Small intestine (tissue), 7 donors: Measurements from ENCODE around the gene RHBDL1. TPM values are rescaled to one million over a fixed set of nuclear protein-coding genes. Genes with fewer than 3 reads are reported as not detected.

Source experiments
- DNase-seq, 2 donors: peaks; one replicate each; pipeline versions ENCODE4 v3.0.0 to v3.0.0-alpha.2; 2013
- FAIRE-seq: peaks from 2 replicates; lab custom pipeline; 2012; peaks lifted over from hg19 to GRCh38; lab: Jason Lieb, UNC
- H3K27ac ChIP-seq, 3 donors: one replicate each; pipeline ENCODE4 v1.5.1; 2013; ENCODE audit warnings: low read length in 2 of 3, mild to moderate bottlenecking in 2 of 3, control low read depth in 1 of 3, inconsistent platforms in 1 of 3, low read depth in 1 of 3, moderate library complexity in 1 of 3
- H3K27me3 ChIP-seq, 3 donors: one replicate each; pipeline ENCODE4 v1.6.1; 2013; ENCODE audit warnings: low read length in 3 of 3, inconsistent platforms in 1 of 3; ENCODE audit not compliant: control insufficient read depth in 3 of 3, insufficient read depth in 3 of 3
- H3K36me3 ChIP-seq, 3 donors: one replicate each; pipeline ENCODE4 v1.6.1; 2013; ENCODE audit warnings: low read length in 3 of 3, inconsistent platforms in 1 of 3, low read depth in 1 of 3, mild to moderate bottlenecking in 1 of 3, moderate library complexity in 1 of 3; ENCODE audit not compliant: control insufficient read depth in 3 of 3, insufficient read depth in 2 of 3
- H3K4me1 ChIP-seq, 3 donors: one replicate each; pipeline ENCODE4 v1.6.1; 2013; ENCODE audit warnings: low read length in 2 of 3, inconsistent platforms in 1 of 3, low read depth in 1 of 3, mild to moderate bottlenecking in 1 of 3, moderate library complexity in 1 of 3; ENCODE audit not compliant: control insufficient read depth in 3 of 3, insufficient read depth in 2 of 3
- H3K4me3 ChIP-seq, 3 donors: one replicate each; pipeline ENCODE4 v1.5.1; 2013; ENCODE audit warnings: low read length in 3 of 3, control low read depth in 1 of 3, inconsistent platforms in 1 of 3, low read depth in 1 of 3, mild to moderate bottlenecking in 1 of 3, moderate library complexity in 1 of 3
- H3K9me3 ChIP-seq, 2 donors: one replicate each; pipeline ENCODE4 v1.6.1; 2013; ENCODE audit warnings: low read depth in 1 of 2, low read length in 1 of 2; ENCODE audit not compliant: control insufficient read depth in 2 of 2, insufficient read depth in 1 of 2
- WGBS, 3 donors: extraction: QIAGEN DNeasy Blood & Tissue Kit; methylation state at CpG; one replicate each; pipeline ENCODE4 v1.1.7; 2013; 5-methylcytosine and 5-hydroxymethylcytosine counted together
- polyA plus RNA-seq, 4 donors: library from polyadenylated mRNA; stranded (reverse) in 3 of 4; unstranded in 1 of 4; fragments of 200-250 nt in 3 of 4; fragments of 120-200 nt in 1 of 4; gene quantifications; one replicate each; pipeline versions ENCODE4 v1.2.1 to v1.2.3, GENCODE V29; 2013
- donor health status: healthy with polysubstance abuse.
- donor health status: control.
- donor health status: control.
- donor health status: Bipolar disorder and iron deficiency.
- donor health status: healthy.

The RHBDL1 gene
- polyA plus RNA-seq, 4 donors: 2.7 to 6.2 (median 4.7) TPM

- H3K9me3 ChIP-seq: no peaks in the 10 kb centered on the region
- H3K4me3 ChIP-seq: peak within 1 kb of the TSS; percentile 69 to 97 (median 94)
- peaks cover 0 to 38% (median 0%) of the 10 kb centered on the region in 3 donors for H3K36me3 ChIP-seq
- 1 to 3% (median 1%) methylated on average over 60 to 81 of the region's 81 CpGs for WGBS, 3 donors
- no peaks in the 10 kb centered on the region for H3K27me3 ChIP-seq
- peak within 1 kb of the TSS; percentile 88 to 91 (median 91) for H3K27ac ChIP-seq
- peak; percentile 87 to 94 for DNase-seq
- peaks cover 0 to 52% (median 5%) of the 10 kb centered on the region in 3 donors for H3K4me1 ChIP-seq
- no peak for FAIRE-seq
Measured at GRCh38 chr16:641326-642188, 33.9 kb upstream of the RHBDL1 start, which contains the start of gene MCRIP2. TSS of gene MCRIP2 (plus strand) at chr16:641828. CDS start at chr16:641992, 164 bp downstream.

GRCh38 chr16:642189-643049, 33.1 kb upstream of the RHBDL1 start:
- 3 to 5% (median 5%) methylated on average over 54 to 72 of the region's 72 CpGs for WGBS, 3 donors
- FAIRE-seq (no peak), DNase-seq (peak; percentile 74 to 84)
- Histone ChIP-seq H3K4me1 (peaks cover 0 to 58% (median 5%) of the 10 kb centered on the region in 3 donors), H3K9me3 (no peaks in the 10 kb centered on the region), H3K27me3 (no peaks in the 10 kb centered on the region), H3K4me3 (peak overlapping the region; percentile 69 to 97 (median 94)), H3K27ac (peak overlapping the region; percentile 88 to 91 (median 91)), H3K36me3 (peaks cover 0 to 47% (median 0%) of the 10 kb centered on the region in 3 donors)

GRCh38 chr16:643050-643368, 32.5 kb upstream of the RHBDL1 start:
- DNase-seq (no peak), FAIRE-seq (no peak)
- Histone ChIP-seq H3K4me1 (peaks cover 0 to 58% (median 5%) of the 10 kb centered on the region in 3 donors), H3K9me3 (no peaks in the 10 kb centered on the region), H3K4me3 (peak overlapping the region; percentile 62 to 94 (median 77)), H3K27ac (peak overlapping the region; percentile 88 to 91 (median 91)), H3K27me3 (no peaks in the 10 kb centered on the region), H3K36me3 (peaks cover 0 to 53% (median 0%) of the 10 kb centered on the region in 3 donors)
- 52 to 71% (median 70%) methylated on average over 12 to 13 of the region's 13 CpGs for WGBS, 3 donors

- FAIRE-seq (no peak), DNase-seq (no peak)
- Histone ChIP-seq H3K4me1 (peaks cover 0 to 63% (median 5%) of the 10 kb centered on the region in 3 donors), H3K9me3 (no peaks in the 10 kb centered on the region), H3K27ac (peak overlapping the region; percentile 4 to 65 (median 35)), H3K27me3 (no peaks in the 10 kb centered on the region), H3K36me3 (peaks cover 0 to 60% (median 0%) of the 10 kb centered on the region in 3 donors), H3K4me3 (no peak overlapping the region)
- WGBS, 3 donors: 80 to 88% (median 84%) methylated on average over 12 of the region's 12 CpGs
Measured at GRCh38 chr16:644556-644955, 30.9 kb upstream of the RHBDL1 start.

GRCh38 chr16:645852-646678, 29.4 kb upstream of the RHBDL1 start:
- H3K27me3 ChIP-seq: no peaks in the 10 kb centered on the region
- no peaks in the 10 kb centered on the region for H3K9me3 ChIP-seq
- peak overlapping the region in 1 of 3 donors; percentile 22 for H3K4me3 ChIP-seq
- 36 to 66% (median 50%) methylated on average over 30 to 32 of the region's 32 CpGs for whole genome bisulfite sequencing, 3 donors
- peaks cover 0 to 61% (median 5%) of the 10 kb centered on the region in 3 donors for H3K4me1 ChIP-seq
- DNase-seq: peak; percentile 81 to 88
- H3K27ac ChIP-seq: peak overlapping the region; percentile 86 to 98 (median 97)
- peaks cover 0 to 68% (median 0%) of the 10 kb centered on the region in 3 donors for H3K36me3 ChIP-seq
- FAIRE-seq: no peak

GRCh38 chr16:646679-647172, 28.7 kb upstream of the RHBDL1 start:
- Histone ChIP-seq H3K4me1 (peaks cover 0 to 61% (median 5%) of the 10 kb centered on the region in 3 donors), H3K27ac (peak overlapping the region; percentile 86 to 98 (median 97)), H3K36me3 (peaks cover 0 to 75% (median 0%) of the 10 kb centered on the region in 3 donors), H3K27me3 (no peaks in the 10 kb centered on the region), H3K4me3 (no peak overlapping the region), H3K9me3 (no peaks in the 10 kb centered on the region)
- no peak for DNase-seq
- no peak for FAIRE-seq
- WGBS, 3 donors: 47 to 75% (median 52%) methylated on average over 19 to 22 of the region's 22 CpGs

GRCh38 chr16:647173-647902, 28.1 kb upstream of the RHBDL1 start:
- peaks cover 0 to 61% (median 5%) of the 10 kb centered on the region in 3 donors for H3K4me1 ChIP-seq

More at GRCh38 chr16:647173-647902, 28.1 kb upstream of the RHBDL1 start:
- H3K36me3 ChIP-seq: peaks cover 0 to 81% (median 0%) of the 10 kb centered on the region in 3 donors
- WGBS, 3 donors: 28 to 66% (median 38%) methylated on average over 24 to 25 of the region's 25 CpGs
- peak overlapping the region; percentile 86 to 98 (median 97) for H3K27ac ChIP-seq
- peak overlapping the region; percentile 6 to 42 (median 28) for H3K4me3 ChIP-seq
- no peaks in the 10 kb centered on the region for H3K27me3 ChIP-seq
- FAIRE-seq (no peak), DNase-seq (peak; percentile 16 to 52)
- no peaks in the 10 kb centered on the region for H3K9me3 ChIP-seq
